ENCODE data around the gene PLSCR5. TPM values are rescaled to one million over a fixed set of nuclear protein-coding genes. Genes with fewer than 3 reads are reported as not detected.

The PLSCR5 gene
- total and polyA plus RNA-seq, 10 of the 15 experiments (the other 5 are each of a cell fraction or from before 2014, with no cell fraction given) = 0.06 TPM; not detected in 9

GRCh38 chr3:146544002-146544928 is 60.9 kb downstream of the PLSCR5 start, which contains the start of gene PLSCR1 (continued):
- TF ChIP-seq PML (IDR thresholded peaks at IDR 0.05; ENCODE audit: low read length) (no peak), BCL11A (IDR thresholded peaks at IDR 0.05; ENCODE audit: low read depth, low read length) (0 out of 2 replicates have a peak, but pooled peaks have one; percentile 7), CBX3 (IDR thresholded peaks at IDR 0.05; ENCODE audit: borderline replicate concordance, low read depth) (no peak), ESRRA (IDR thresholded peaks at IDR 0.05; ENCODE audit: low read length) (no peak), SIX5 (IDR thresholded peaks at IDR 0.05; ENCODE audit: low read depth, low read length, severe bottlenecking) (no peak), EED (IDR thresholded peaks at IDR 0.05; ENCODE audit: low read depth) (peak; percentile 95), SIN3A (IDR thresholded peaks at IDR 0.05; ENCODE audit: low read depth, low read length) (peak; percentile 26; the same call in 1 of the 2 replicates), HCFC1 (IDR thresholded peaks at IDR 0.05; ENCODE audit: low read length) (no peak; the same call in 1 of the 2 replicates), NFYB (IDR thresholded peaks at IDR 0.05; ENCODE audit: insufficient read depth, low read depth, low read length) (no peak), NFIC (IDR thresholded peaks at IDR 0.05; ENCODE audit: low read depth, low read length) (no peak), TCF3 (IDR thresholded peaks at IDR 0.05; ENCODE audit: borderline replicate concordance, insufficient read depth, low read depth, low read length) (peak; percentile 45; the same call in 1 of the 2 replicates), NR2F1 (conservative IDR thresholded peaks at IDR 0.05) (peak; percentile 75), LARP7 (IDR thresholded peaks at IDR 0.05) (peak; percentile 70; the same call in 1 of the 2 replicates), NR2C2 (IDR thresholded peaks at IDR 0.05; ENCODE audit: borderline replicate concordance, control insufficient read depth, insufficient read length, low read depth) (no peak)
